SK-N-SH treated with all-trans-retinoic acid at 6 μM for 48 hours (cell line): ENCODE results near the gene PDRG1.
"Not testable (repeated sequence)": the region's sequence is repeated elsewhere in the genome, so short reads cannot be mapped to it uniquely, and the experiment has no call there.

Source experiments
- ATAC-seq: fragments of 200-7000 bp; cut with Tn5 transposase; 3 replicates; pipeline ENCODE4 v1.9.1; 2020; ENCODE audit warnings: mild to moderate bottlenecking, moderate library complexity
- BACH2 ChIP-seq: fragments of 250-450 bp; sonication (Bioruptor Pico); IDR thresholded peaks from 2 replicates; pipeline ENCODE4 v1.9.0; 2021; ENCODE audit warnings: mild to moderate bottlenecking, borderline replicate concordance
- CREB5 ChIP-seq: fragments of 250-450 bp; sonication (Bioruptor Pico); IDR thresholded peaks from 2 replicates; pipeline ENCODE4 v1.5.1; 2020; ENCODE audit warnings: low read depth, mild to moderate bottlenecking, moderate library complexity
- CSDC2 ChIP-seq: fragments of 250-450 bp; sonication (Bioruptor Pico); IDR thresholded peaks from 2 replicates; pipeline ENCODE4 v1.5.0; 2020; ENCODE audit warnings: mild to moderate bottlenecking, moderate library complexity
- CSRNP3 ChIP-seq: fragments of 250-450 bp; sonication (Bioruptor Pico); IDR thresholded peaks from 2 replicates; pipeline ENCODE4 v1.5.1; 2021; ENCODE audit warnings: mild to moderate bottlenecking, moderate library complexity
- GLIS3 ChIP-seq: fragments of 250-450 bp; sonication (Bioruptor Pico); IDR thresholded peaks from 2 replicates; pipeline ENCODE4 v1.5.0; 2020; ENCODE audit warnings: mild to moderate bottlenecking, moderate library complexity
- OSR1 ChIP-seq: fragments of 250-450 bp; sonication (Bioruptor Pico); IDR thresholded peaks from 2 replicates; pipeline ENCODE4 v1.8.0; 2022; ENCODE audit warnings: moderate library complexity, mild to moderate bottlenecking, inconsistent platforms
- PATZ1 ChIP-seq: fragments of 250-450 bp; sonication (Bioruptor Pico); IDR thresholded peaks from 2 replicates; pipeline ENCODE4 v1.8.0; 2020; ENCODE audit warnings: mild to moderate bottlenecking, moderate library complexity, borderline replicate concordance
- PPARA ChIP-seq: fragments of 250-450 bp; sonication (Bioruptor Pico); IDR thresholded peaks from 2 replicates; pipeline ENCODE4 v1.5.0; 2020; ENCODE audit warnings: mild to moderate bottlenecking, borderline replicate concordance
- SNAI2 ChIP-seq: fragments of 250-450 bp; sonication (Bioruptor Pico); IDR thresholded peaks from 2 replicates; pipeline ENCODE4 v1.5.0; 2020; ENCODE audit warnings: mild to moderate bottlenecking, moderate library complexity
- TOX ChIP-seq: fragments of 250-450 bp; sonication (Bioruptor Pico); IDR thresholded peaks from 2 replicates; pipeline ENCODE4 v1.8.0; 2021; ENCODE audit warnings: mild to moderate bottlenecking, moderate library complexity, borderline replicate concordance
- TSHZ2 ChIP-seq: fragments of 250-450 bp; sonication (Bioruptor Pico); IDR thresholded peaks from 2 replicates; pipeline ENCODE4 v1.5.0; 2020; ENCODE audit warnings: mild to moderate bottlenecking, moderate library complexity
- ZC3H10 ChIP-seq: fragments of 250-450 bp; sonication (Bioruptor Pico); IDR thresholded peaks from 2 replicates; pipeline ENCODE4 v1.5.1; 2021; ENCODE audit warnings: mild to moderate bottlenecking, moderate library complexity
- ZFP3 ChIP-seq: fragments of 250-450 bp; sonication (Bioruptor Pico); IDR thresholded peaks from 2 replicates; pipeline ENCODE4 v1.5.0; 2020; ENCODE audit warnings: mild to moderate bottlenecking, moderate library complexity
- ZNF565 ChIP-seq: fragments of 450-650 bp; formaldehyde crosslinking; conservative IDR thresholded peaks from 2 replicates; pipeline ENCODE4 v1.5.0; 2020; ENCODE audit warnings: low read depth, mild to moderate bottlenecking, moderate library complexity
- ZNF70 ChIP-seq: fragments of 450-650 bp; formaldehyde crosslinking; IDR thresholded peaks from 2 replicates; pipeline ENCODE4 v1.5.0; 2020; ENCODE audit warnings: mild to moderate bottlenecking, moderate library complexity
- ZNF8 ChIP-seq: fragments of 450-650 bp; formaldehyde crosslinking; IDR thresholded peaks from 2 replicates; pipeline ENCODE4 v1.5.0; 2020; ENCODE audit warnings: mild to moderate bottlenecking, moderate library complexity

PDRG1 gene

GRCh38 chr20:31922588-31922987 is 29.3 kb downstream of the PDRG1 start:
- TF ChIP-seq SNAI2 (CRISPR knock-in tag) (no peak), PPARA (CRISPR knock-in tag) (no peak), TSHZ2 (CRISPR knock-in tag) (no peak)
- no peak for ATAC-seq

- no peak for ATAC-seq
- TF ChIP-seq TSHZ2 (CRISPR knock-in tag) (no peak), GLIS3 (CRISPR knock-in tag) (no peak), CSRNP3 (CRISPR knock-in tag) (no peak), ZNF565 (CRISPR knock-in tag) (no peak), ZFP3 (no peak), TOX (CRISPR knock-in tag) (no peak), PATZ1 (CRISPR knock-in tag) (no peak)
- TF ChIP-seq, all 23 proteins: peak for 0
Observed at GRCh38 chr20:31922181-31922580, 29.7 kb downstream of the PDRG1 start.

- not testable (repeated sequence) for ATAC-seq
Observed at GRCh38 chr20:31921480-31921879, 30.4 kb downstream of the PDRG1 start.

- no peak for ATAC-seq
- no peak for TF ChIP-seq TOX (CRISPR knock-in tag)
- TF ChIP-seq ZC3H10 (CRISPR knock-in tag): no peak
- no peak for TF ChIP-seq SNAI2 (CRISPR knock-in tag)
Observed at GRCh38 chr20:31920275-31920855, 31.5 kb downstream of the PDRG1 start.

- TF ChIP-seq CSDC2 (no peak), ZC3H10 (CRISPR knock-in tag) (no peak), ZNF8 (CRISPR knock-in tag) (no peak), BACH2 (no peak), CREB5 (CRISPR knock-in tag) (no peak), PPARA (CRISPR knock-in tag) (no peak), TSHZ2 (CRISPR knock-in tag) (no peak), ZNF70 (CRISPR knock-in tag) (no peak), CSRNP3 (CRISPR knock-in tag) (no peak), TOX (CRISPR knock-in tag) (no peak), OSR1 (CRISPR knock-in tag) (no peak)
- ATAC-seq: no peak
Observed at GRCh38 chr20:31919410-31920155, 32.3 kb downstream of the PDRG1 start.
